Skeletal muscle tissue (tissue), 4 donors: Measurements from ENCODE around the gene OR51B2. TPM values are rescaled to one million over a fixed set of nuclear protein-coding genes. Genes with fewer than 3 reads are reported as not detected.
"Not testable (repeated sequence)": the region's sequence is repeated elsewhere in the genome, so short reads cannot be mapped to it uniquely, and the experiment has no call there.

Experiments used
- H3K27ac ChIP-seq: one replicate; pipeline ENCODE4 v1.7.0; 2013; ENCODE audit warnings: mild to moderate bottlenecking, low read depth, low read length, inconsistent platforms
- H3K27me3 ChIP-seq, 3 donors: one replicate each; pipeline ENCODE4 v1.7.0; 2013; ENCODE audit warnings: low read length in 3 of 3; ENCODE audit not compliant: control insufficient read depth in 3 of 3, insufficient read depth in 3 of 3
- H3K36me3 ChIP-seq, 3 donors: one replicate each; pipeline ENCODE4 v1.7.0; 2013; ENCODE audit warnings: low read length in 3 of 3; ENCODE audit not compliant: control insufficient read depth in 3 of 3, insufficient read depth in 3 of 3
- H3K4me1 ChIP-seq, 3 donors: one replicate each; pipeline ENCODE4 v1.7.0; 2013; ENCODE audit warnings: low read length in 3 of 3, mild to moderate bottlenecking in 3 of 3; ENCODE audit not compliant: control insufficient read depth in 3 of 3, insufficient read depth in 3 of 3
- H3K4me3 ChIP-seq, 3 donors: one replicate each; pipeline ENCODE4 v1.7.0; 2013; ENCODE audit warnings: low read length in 3 of 3
- H3K9ac ChIP-seq, 3 donors: one replicate each; pipeline ENCODE4 v1.7.0; 2013; ENCODE audit warnings: low read length in 3 of 3, mild to moderate bottlenecking in 3 of 3, moderate library complexity in 2 of 3, low read depth in 1 of 3
- H3K9me3 ChIP-seq, 3 donors: one replicate each; pipeline ENCODE4 v1.7.0; 2013; ENCODE audit warnings: low read length in 3 of 3; ENCODE audit not compliant: control insufficient read depth in 3 of 3
- total RNA-seq: library from RNA; depleted of rRNA; stranded (reverse); fragments of >200 nt; gene quantifications from one replicate; pipeline ENCODE4 v1.2.3, GENCODE V29; 2014
- donor health status: Osteomylitis.

OR51B2 gene
- total RNA-seq, 1 donor from 2014 or later, result not detected

GRCh38 chr11:5313326-5314023, 10.6 kb downstream of the OR51B2 start:
- not testable (repeated sequence) for H3K4me3 ChIP-seq, H3K9me3 ChIP-seq, H3K36me3 ChIP-seq, H3K27ac ChIP-seq, H3K4me1 ChIP-seq, H3K9ac ChIP-seq, H3K27me3 ChIP-seq

GRCh38 chr11:5310423-5310822, 13.7 kb downstream of the OR51B2 start:
- no peaks in the 10 kb centered on the region for H3K36me3 ChIP-seq
- H3K9me3 ChIP-seq, result no peaks in the 10 kb centered on the region
- H3K9ac ChIP-seq, result no peak overlapping the region
- no peaks in the 10 kb centered on the region for H3K4me1 ChIP-seq
- no peaks in the 10 kb centered on the region for H3K27me3 ChIP-seq
- H3K4me3 ChIP-seq, result no peak overlapping the region
- H3K27ac ChIP-seq, result no peak overlapping the region

- Histone ChIP-seq H3K9ac (no peak overlapping the region), H3K27me3 (no peaks in the 10 kb centered on the region), H3K4me1 (no peaks in the 10 kb centered on the region), H3K36me3 (no peaks in the 10 kb centered on the region), H3K9me3 (no peaks in the 10 kb centered on the region), H3K4me3 (no peak overlapping the region), H3K27ac (no peak overlapping the region)
Observed at GRCh38 chr11:5307256-5308019, 16.7 kb downstream of the OR51B2 start.

DNA sequence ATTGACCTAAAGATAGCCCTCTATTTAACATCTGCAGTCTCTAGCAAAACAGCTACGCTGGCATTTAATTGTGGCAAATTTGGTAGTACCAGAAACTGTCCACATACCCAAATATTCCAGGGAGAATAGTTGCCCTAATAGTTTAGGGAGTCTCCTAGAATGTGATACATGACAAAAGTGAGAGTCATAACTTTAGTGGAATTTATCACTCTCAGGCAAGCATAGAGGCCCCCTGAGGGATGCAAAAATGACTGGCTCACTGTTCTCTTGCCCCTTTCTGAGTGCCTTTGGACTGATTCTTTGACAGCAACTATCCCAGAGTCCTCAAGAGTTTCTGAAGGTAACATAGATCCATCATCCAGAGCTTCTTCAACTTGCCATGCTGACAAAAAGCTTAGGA, 20.1 kb downstream of the OR51B2 start:
- Histone ChIP-seq H3K27ac (no peak overlapping the region), H3K9ac (no peak overlapping the region), H3K27me3 (no peaks in the 10 kb centered on the region), H3K36me3 (no peaks in the 10 kb centered on the region), H3K9me3 (no peaks in the 10 kb centered on the region), H3K4me1 (no peaks in the 10 kb centered on the region), H3K4me3 (no peak overlapping the region)

DNA sequence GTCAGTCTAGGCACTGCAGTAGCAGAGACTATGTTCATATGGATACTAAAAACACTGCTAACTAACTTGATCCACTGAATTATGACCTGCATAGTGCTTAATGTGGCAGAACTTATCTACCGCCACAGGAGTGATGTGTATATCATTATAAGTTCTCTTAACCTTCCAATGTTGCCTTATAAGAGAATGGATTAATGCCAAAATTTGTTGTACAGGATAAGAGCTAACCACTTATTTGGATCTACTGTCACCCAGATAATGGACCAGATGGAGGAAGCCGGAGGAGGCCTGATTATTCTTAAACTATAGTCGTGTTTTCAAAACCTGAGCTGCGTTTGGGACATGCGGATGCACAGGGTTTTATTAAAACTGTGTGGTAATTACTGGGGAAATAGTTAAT, 20.5 kb downstream of the OR51B2 start:
- no peaks in the 10 kb centered on the region for H3K4me1 ChIP-seq
- H3K9ac ChIP-seq, result no peak overlapping the region
- H3K4me3 ChIP-seq, result no peak overlapping the region
- H3K27me3 ChIP-seq, result no peaks in the 10 kb centered on the region
- H3K27ac ChIP-seq, result no peak overlapping the region
- no peaks in the 10 kb centered on the region for H3K36me3 ChIP-seq
- no peaks in the 10 kb centered on the region for H3K9me3 ChIP-seq

DNA sequence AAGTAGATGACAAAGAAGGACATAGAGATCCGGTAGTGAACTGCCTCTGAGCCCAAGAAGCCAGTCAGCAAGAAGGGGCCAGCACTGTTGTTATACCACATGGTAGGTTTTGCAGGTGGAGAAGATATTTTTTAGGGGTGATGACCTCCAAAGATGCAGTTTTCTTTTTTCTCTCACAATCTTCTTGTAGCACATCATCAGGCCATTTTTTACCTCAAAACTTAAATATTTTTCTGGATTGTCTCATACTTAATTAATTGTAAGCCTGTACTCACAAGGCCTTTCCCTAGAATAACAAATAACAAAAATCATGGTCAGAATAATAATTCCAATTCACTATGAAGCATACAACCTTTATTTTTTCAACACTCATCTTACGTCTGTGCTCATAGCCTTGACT, 22.3 kb downstream of the OR51B2 start, which contains the start of gene OR51B4:
OR51B4 (minus strand) TSS at position 101 of the 400 bp plus-strand sequence; CDS start at position 101, 0 bp downstream.
- Histone ChIP-seq H3K27ac (no peak within 1 kb of the TSS), H3K27me3 (no peaks in the 10 kb centered on the region), H3K9ac (no peak within 1 kb of the TSS)

GRCh38 chr11:5300251-5300650, 23.8 kb downstream of the OR51B2 start:
- H3K27ac ChIP-seq, result no peak overlapping the region
- no peaks in the 10 kb centered on the region for H3K4me1 ChIP-seq
- no peak overlapping the region for H3K9ac ChIP-seq
- no peak overlapping the region for H3K4me3 ChIP-seq
- no peaks in the 10 kb centered on the region for H3K36me3 ChIP-seq
- H3K27me3 ChIP-seq, result no peaks in the 10 kb centered on the region
- H3K9me3 ChIP-seq, result no peaks in the 10 kb centered on the region

More for the DNA sequence above, 22.3 kb downstream of the OR51B2 start, which contains the start of gene OR51B4:
- Histone ChIP-seq H3K4me3 (no peak within 1 kb of the TSS), H3K36me3 (no peaks in the 10 kb centered on the region), H3K9me3 (no peaks in the 10 kb centered on the region), H3K4me1 (no peaks in the 10 kb centered on the region)

GRCh38 chr11:5298451-5298850, 25.6 kb downstream of the OR51B2 start:
- no peak overlapping the region for H3K4me3 ChIP-seq
- no peaks in the 10 kb centered on the region for H3K27me3 ChIP-seq

DNA sequence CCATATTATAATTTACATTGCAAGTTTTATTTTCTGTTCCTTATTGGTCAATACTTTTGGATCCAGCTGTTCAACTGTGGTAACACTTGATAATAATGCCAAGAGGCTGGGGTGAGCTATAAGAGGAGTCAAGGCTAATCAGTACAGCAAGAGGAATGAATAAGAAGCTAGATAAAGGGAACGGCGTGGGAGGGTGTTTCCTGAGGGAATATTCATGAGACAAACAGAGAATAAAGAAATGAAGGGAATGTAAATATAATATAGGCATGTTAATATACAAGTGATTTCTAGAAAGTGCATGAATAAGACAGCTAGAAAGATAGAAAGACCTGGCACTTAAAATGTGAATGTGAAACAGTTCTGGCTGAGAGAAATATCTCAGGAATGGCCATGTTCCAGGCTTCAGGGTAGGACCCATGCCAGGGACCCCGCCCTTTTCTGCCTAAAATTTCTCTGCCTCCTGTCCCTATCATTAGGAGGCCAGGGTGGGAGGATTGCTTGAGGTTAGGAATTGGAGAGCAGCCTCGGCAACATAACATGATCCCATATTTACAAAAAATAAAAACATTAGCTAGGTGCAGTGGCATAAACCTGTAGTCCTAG, 26.3 kb downstream of the OR51B2 start:
- H3K27me3 ChIP-seq, result no peaks in the 10 kb centered on the region
- no peak overlapping the region for H3K27ac ChIP-seq
- no peaks in the 10 kb centered on the region for H3K36me3 ChIP-seq
- no peaks in the 10 kb centered on the region for H3K4me1 ChIP-seq
- no peak overlapping the region for H3K9ac ChIP-seq
- H3K9me3 ChIP-seq, result no peaks in the 10 kb centered on the region
- H3K4me3 ChIP-seq, result no peak overlapping the region

More at GRCh38 chr11:5298451-5298850, 25.6 kb downstream of the OR51B2 start:
- Histone ChIP-seq H3K4me1 (no peaks in the 10 kb centered on the region), H3K27ac (no peak overlapping the region), H3K9me3 (no peaks in the 10 kb centered on the region), H3K36me3 (no peaks in the 10 kb centered on the region), H3K9ac (no peak overlapping the region)
